Placental epithelial cell (primary cell): ENCODE measurements around the gene FAM76B. TPM values are rescaled to one million over a fixed set of nuclear protein-coding genes. Genes with fewer than 3 reads are reported as not detected.

Experiments
- total RNA-seq: library from RNA; depleted of rRNA; stranded (reverse); fragments of >200 nt; gene quantifications from 2 replicates; pipeline ENCODE4 v1.2.3, GENCODE V29; 2012

Gene FAM76B
- 17.4 and 23.2 TPM in 2 replicates for total RNA-seq

GRCh38 chr11:95789506-95790122 is at the start of gene FAM76B:
Gene FAM76B (minus strand): TSS chr11:95789782. CDS start chr11:95789478, 304 bp downstream.

GRCh38 chr11:95790123-95790932 is 746 bp upstream of the FAM76B start, which contains the start of gene CEP57:
Gene CEP57 (plus strand): TSS chr11:95790498. CDS start chr11:95790699, 201 bp downstream.

Other genes with a start within 250 kb of the FAM76B start
- gene CEP57, start 716 bp upstream of the FAM76B start, total RNA-seq: 40.0 and 41.2 TPM in 2 replicates
- 17.3 and 35.0 TPM in 2 replicates for gene MTMR2, start 134.3 kb upstream of the FAM76B start, total RNA-seq